DMS79 treated with DMSO at 0.1 percent for 48 hours (cell line): ENCODE results near the gene BMPER.
A peak's percentile ranks its signal among the peaks of the same experiment; 100 is the strongest.

ENCODE experiments used
- DNase-seq: peaks from one replicate; lab custom pipeline; 2025; lab: John Stamatoyannopoulos, UW

Gene BMPER

GRCh38 chr7:34062341-34062740 is 157.0 kb downstream of the BMPER start:
- DNase-seq: no peak

- no peak for DNase-seq
These were observed 157.5 kb downstream of the BMPER start for GRCh38 chr7:34062826-34063225.

GRCh38 chr7:34064519-34065158 is 159.3 kb downstream of the BMPER start:
- DNase-seq: no peak

GRCh38 chr7:34066411-34066810 is 161.1 kb downstream of the BMPER start:
- DNase-seq: no peak

- peak; percentile 10 for DNase-seq
These were observed 161.9 kb downstream of the BMPER start for GRCh38 chr7:34067005-34067778.

- no peak for DNase-seq
These were observed 164.3 kb downstream of the BMPER start for GRCh38 chr7:34069676-34070075.

GRCh38 chr7:34070511-34071323 is 165.4 kb downstream of the BMPER start:
- DNase-seq: no peak

GRCh38 chr7:34073676-34074075 is 168.3 kb downstream of the BMPER start:
- DNase-seq: no peak

GRCh38 chr7:34074421-34074820 is 169.1 kb downstream of the BMPER start:
- DNase-seq: no peak

GRCh38 chr7:34075523-34076370 is 170.4 kb downstream of the BMPER start:
- no peak for DNase-seq

- DNase-seq: no peak
These were observed 171.8 kb downstream of the BMPER start for GRCh38 chr7:34077168-34077567.

GRCh38 chr7:34078864-34079263 is 173.5 kb downstream of the BMPER start:
- no peak for DNase-seq

GRCh38 chr7:34080513-34080912 is 175.2 kb downstream of the BMPER start:
- DNase-seq: no peak

- DNase-seq: no peak
These were observed 176.6 kb downstream of the BMPER start for GRCh38 chr7:34081935-34082334.

- no peak for DNase-seq
These were observed 178.1 kb downstream of the BMPER start for GRCh38 chr7:34083440-34083839.

- no peak for DNase-seq
These were observed 179.3 kb downstream of the BMPER start for GRCh38 chr7:34084651-34085050.

GRCh38 chr7:34086064-34086463 is 180.7 kb downstream of the BMPER start:
- DNase-seq: no peak

GRCh38 chr7:34086981-34087380 is 181.6 kb downstream of the BMPER start:
- no peak for DNase-seq

GRCh38 chr7:34087892-34088891 is 182.9 kb downstream of the BMPER start:
- DNase-seq: no peak

GRCh38 chr7:34090816-34091215 is 185.5 kb downstream of the BMPER start:
- no peak for DNase-seq
